Hematopoietic multipotent progenitor cell treated with erythropoietin and hydrocortisone succinate and interleukin-3 and kit ligand, for 17 days (in vitro differentiated cells): Measurements from ENCODE around the gene ARFGEF2.
"Not testable (repeated sequence)": the region's sequence is repeated elsewhere in the genome, so short reads cannot be mapped to it uniquely, and the experiment has no call there.

Source experiments
- DNase-seq: peaks from one replicate; pipeline ENCODE4 v3.0.0-alpha.2; 2015; ENCODE audit warnings: low spot score

The ARFGEF2 gene

DNA sequence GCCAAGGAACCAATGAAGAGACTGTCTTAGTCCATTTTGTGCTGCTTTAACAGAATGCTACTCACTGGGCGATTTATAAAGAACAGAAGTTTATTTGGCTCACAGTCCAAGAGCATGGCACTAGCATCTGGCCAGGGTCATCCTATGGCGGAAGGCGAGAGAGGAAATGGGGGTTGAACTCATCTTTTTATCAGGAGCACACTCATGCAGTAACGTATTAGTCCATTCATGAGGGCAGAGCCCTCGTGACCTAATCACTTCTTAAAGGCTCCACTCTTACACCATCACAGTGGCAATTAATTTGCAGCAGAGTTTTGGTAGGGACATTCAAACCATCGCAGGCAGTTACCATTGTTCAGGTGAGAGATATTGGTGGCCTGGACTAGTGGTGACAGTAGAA, 8.5 kb downstream of the ARFGEF2 start:
- no peak for DNase-seq

GRCh38 chr20:48930878-48931277, 9.4 kb downstream of the ARFGEF2 start:
- DNase-seq = no peak

DNA sequence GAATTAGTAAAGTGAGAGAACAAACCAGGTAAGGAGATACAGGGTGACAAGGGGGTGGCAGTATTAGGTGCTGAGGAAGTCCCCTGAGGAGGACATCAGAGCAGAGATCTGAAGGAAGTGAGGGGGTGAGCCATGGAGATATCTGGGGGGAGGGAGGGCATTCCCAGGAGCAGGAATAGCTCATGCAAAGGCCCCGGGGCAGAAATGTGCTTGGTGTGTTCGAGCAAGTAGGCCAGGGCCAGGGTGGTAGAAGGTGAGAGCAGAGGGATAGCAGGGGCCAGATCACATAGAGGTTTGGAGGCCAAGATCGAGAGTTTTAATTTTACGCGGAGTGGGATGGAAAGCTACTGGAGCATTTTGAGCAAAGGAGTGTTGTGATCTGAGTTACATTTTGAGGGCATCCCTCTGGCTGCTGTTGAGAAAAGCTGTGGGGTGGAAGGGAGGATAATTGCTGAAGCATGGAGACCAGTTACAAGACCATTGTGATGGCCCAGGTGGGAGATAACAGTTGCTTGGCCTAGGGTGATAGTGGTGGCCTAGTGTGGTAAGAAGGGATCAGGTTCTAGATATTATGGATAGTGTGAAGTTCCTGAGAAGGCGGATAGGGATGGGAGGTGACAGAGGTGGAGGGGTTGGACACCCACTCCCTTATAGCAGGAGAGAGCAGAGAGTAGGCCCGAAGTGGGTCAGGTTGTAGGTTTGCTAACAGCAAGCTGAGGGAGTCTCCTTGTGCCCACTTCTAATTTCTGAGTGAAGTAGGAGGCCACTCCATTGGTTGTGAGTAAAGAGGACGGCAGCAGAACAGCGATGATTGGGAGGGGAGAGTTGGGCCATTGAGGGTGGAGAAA, 10.2 kb downstream of the ARFGEF2 start:
- no peak for DNase-seq

- DNase-seq = no peak
Measured at GRCh38 chr20:48932375-48932941, 10.9 kb downstream of the ARFGEF2 start.

GRCh38 chr20:48933017-48933766, 11.7 kb downstream of the ARFGEF2 start:
- DNase-seq = no peak

DNA sequence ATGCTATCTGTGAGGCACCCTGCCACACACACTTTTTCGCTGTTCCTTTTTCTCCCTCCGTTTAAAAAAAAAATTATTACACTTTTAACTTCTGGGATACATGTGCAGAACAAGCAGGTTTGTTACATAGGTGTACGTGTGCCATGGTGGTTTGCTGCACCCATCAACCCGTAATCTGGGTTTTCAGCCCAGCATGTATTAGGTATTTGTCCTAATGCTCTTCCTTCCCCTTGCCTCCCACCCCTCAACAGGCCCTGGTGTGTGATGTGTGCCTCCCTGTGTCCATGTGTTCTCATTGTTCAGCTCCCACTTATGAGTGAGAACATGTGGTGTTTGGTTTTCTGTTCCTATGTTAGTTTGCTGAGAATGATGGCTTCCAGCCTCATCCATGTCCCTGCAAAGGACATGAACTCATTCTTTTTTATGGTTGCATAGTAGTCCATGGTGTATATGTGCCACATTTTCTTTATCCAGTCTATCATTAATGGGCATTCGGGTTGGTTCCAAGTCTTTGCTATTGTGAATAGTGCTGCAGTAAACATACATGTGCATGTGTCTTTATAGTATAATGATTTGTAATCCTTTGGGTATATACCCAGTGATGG, 12.9 kb downstream of the ARFGEF2 start:
- not testable (repeated sequence) for DNase-seq

DNA sequence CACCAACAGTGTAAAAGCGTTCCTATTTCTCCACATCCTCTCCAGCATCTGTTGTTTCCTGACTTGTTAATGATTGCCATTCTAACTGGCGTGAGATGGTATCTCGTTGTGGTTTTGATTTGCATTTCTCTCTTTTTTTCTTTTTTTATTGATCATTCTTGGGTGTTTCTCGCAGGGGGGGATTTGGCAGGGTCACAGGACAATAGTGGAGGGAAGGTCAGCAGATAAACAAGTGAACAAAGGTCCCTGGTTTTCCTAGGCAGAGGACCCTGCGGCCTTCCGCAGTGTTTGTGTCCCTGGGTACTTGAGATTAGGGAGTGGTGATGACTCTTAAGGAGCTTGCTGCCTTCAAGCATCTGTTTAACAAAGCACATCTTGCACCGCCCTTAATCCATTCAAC, 13.5 kb downstream of the ARFGEF2 start:
- not testable (repeated sequence) for DNase-seq

DNA sequence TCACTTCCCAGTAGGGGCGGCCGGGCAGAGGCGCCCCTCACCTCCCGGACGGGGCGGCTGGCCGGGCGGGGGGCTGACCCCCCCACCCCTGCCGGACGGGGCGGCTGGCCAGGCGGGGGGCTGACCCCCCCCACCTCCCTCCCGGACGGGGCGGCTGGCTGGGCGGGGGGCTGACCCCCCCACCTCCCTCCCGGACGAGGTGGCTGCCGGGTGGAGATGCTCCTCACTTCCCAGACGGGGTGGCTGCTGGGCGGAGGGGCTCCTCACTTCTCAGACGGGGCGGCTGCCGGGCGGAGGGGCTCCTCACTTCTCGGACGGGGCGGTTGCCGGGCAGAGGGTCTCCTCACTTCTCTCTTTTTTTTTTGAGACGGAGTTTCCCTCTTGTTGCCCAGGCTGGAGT, 14.7 kb downstream of the ARFGEF2 start:
- DNase-seq = not testable (repeated sequence)

- no peak for DNase-seq
Measured at GRCh38 chr20:48937674-48938073, 16.2 kb downstream of the ARFGEF2 start.

- no peak for DNase-seq
Measured at GRCh38 chr20:48938670-48939069, 17.2 kb downstream of the ARFGEF2 start.

DNA sequence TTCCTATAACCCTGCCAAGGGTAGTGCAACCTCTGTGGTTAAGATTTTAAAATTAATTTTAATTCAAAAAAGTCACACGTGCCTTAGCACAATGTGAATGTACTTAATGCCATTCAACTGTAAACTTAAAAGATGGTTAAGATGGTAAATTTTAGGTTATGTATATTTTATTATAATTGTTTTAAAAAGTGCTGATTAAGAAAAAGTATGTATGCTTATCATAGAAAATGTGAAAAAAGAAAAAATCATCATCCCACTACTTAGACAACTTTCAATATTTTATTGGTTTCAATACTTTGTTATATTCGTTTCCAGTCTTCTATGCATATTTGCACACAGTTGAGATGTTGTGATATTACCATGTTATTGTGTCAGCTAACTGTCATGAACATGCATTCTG, 18.7 kb downstream of the ARFGEF2 start:
- DNase-seq = no peak

- no peak for DNase-seq
Measured at GRCh38 chr20:48941467-48941866, 20.0 kb downstream of the ARFGEF2 start.

GRCh38 chr20:48942730-48943129, 21.2 kb downstream of the ARFGEF2 start:
- no peak for DNase-seq

DNA sequence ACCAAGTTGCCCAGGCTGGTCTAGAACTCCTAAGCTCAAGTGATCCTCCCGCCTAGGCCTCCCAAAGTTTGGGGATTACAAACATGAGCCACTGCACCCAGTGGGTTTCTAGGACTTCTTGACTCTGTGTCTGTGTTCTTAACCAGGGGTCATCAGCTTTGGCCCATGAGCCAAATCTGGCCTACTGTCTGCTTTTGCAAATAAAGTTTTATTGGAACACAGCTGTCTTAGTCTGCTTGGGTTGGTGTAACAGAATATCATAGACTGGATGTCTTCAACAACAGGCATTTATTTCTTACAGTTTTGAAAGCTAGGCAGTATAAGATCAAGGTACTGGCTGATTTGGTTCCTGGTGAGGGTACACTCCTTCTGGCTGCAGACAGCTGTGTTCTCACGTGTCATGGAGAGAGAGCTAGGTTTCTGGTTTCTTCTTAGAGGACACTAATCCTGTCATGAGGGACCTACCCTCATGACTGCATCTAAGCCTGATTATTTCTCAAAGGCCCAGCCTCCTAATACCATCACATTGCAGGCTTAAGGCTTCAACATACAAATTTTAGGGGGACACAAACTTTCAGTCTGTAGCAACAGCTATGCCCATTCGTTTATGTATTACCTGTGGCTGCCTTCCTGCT, 23.3 kb downstream of the ARFGEF2 start:
- DNase-seq = no peak

GRCh38 chr20:48945840-48946514, 24.5 kb downstream of the ARFGEF2 start:
- DNase-seq = no peak

- no peak for DNase-seq
Measured at GRCh38 chr20:48948612-48949011, 27.1 kb downstream of the ARFGEF2 start.

DNA sequence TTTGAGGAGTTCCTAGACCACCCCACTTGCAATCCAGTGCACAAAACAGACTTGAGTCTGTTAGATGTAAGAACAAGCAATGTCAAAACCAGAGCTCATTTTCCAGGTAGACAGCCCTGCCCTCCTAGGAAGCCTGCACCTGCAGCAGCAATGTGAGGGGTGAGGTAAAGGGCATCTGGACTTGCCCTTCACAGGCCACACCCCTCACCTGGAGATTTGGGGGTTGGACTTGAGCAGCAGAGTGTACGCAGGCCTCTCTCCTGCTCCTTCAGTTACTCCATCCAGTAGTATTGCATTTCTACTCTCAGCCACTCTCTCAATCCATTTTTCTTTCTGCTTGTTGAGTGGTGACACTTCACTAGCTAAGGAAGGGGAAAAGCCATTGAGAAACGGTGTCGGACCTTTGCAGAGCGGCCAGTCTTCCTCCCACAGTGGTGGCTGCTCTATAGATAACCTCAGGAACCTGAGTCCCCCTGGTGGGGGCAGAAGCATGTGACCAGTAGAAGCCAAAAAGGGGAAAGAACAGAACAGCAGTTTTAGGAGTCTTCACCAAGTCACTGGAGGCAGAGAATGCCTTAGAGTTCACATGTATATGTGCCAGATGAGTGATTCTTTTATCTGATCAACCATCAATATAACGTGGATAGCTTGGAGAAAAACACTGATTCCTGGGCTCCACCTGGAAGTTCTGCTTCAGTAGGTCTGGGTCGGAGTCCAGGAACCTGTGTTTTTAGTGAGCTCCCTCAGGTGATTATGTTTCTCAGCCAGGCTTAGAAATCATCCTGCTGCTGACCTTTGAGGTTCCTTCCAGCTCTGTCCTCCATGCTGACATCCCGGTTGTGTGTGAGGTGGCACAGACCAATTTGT, 28.0 kb downstream of the ARFGEF2 start:
- no peak for DNase-seq

GRCh38 chr20:48951041-48951440, 29.5 kb downstream of the ARFGEF2 start:
- no peak for DNase-seq

GRCh38 chr20:48951646-48952045, 30.1 kb downstream of the ARFGEF2 start:
- DNase-seq = no peak

DNA sequence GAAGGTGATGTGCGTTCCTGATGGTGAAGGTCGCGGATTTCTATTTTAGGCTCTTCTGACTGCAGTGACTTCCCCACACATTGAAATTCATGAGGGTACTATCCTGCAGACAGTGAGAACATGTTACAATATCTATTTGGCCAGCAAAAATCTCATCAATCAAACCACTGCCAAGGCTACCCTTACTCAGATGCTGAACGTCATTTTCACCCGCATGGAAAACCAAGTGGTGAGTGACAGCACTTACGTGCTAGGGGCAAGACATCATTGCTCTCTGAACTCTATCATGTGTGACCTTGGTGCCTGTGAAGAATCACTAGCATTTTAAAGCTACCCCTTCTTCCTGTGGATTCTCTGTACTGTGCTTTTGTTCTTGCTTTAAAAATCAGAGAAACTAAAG, 31.1 kb downstream of the ARFGEF2 start:
- no peak for DNase-seq

GRCh38 chr20:48953653-48954052, 32.1 kb downstream of the ARFGEF2 start:
- DNase-seq = no peak
